Hematopoietic multipotent progenitor cell treated with erythropoietin and hydrocortisone succinate and interleukin-3 and kit ligand, for 6 days (in vitro differentiated cells): ENCODE results near the gene CRTAP.
"Not testable (repeated sequence)": the region's sequence is repeated elsewhere in the genome, so short reads cannot be mapped to it uniquely, and the experiment has no call there.

ENCODE experiments used
- DNase-seq: peaks from one replicate; pipeline ENCODE4 v3.0.0-alpha.2; 2015

Gene CRTAP

DNA sequence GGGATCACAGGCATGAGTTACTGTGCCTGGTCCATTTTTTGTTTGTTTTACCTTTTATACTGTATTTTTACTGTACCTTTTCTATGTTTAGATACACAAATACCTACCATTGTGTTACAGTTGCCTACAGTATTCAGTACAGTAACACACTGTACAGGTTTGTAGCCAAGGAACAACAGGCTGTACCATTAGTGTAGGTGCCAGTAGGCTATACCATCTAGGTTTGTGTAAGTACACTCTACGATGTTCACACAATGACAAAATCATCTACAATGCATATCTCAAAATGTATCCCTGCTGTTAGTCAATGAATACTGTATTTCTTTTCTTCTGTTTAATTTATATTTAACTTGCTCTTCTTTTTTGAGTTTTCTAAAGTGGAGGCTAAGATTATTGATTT lies 67.8 kb downstream of the CRTAP start:
- DNase-seq, result not testable (repeated sequence)

DNA sequence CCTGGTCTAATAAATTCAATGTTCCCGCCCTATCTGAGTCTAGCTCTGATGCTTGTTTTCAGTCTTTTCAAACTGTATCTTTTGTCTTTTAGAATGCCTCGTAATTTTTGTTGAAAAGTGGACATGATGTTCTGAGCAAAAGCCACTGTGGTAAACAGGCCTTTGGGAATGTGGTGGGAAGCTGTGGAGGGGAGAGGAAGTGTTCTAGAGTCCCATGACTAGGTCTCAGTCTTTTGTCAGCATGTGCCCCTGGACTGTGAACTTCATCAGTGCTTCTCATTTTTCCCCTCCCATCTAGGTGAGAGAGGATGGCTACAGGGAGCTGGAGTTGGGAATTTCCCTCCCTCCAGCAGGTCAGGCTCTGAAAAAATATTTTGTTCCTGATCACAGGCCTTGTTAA lies 71.0 kb downstream of the CRTAP start:
- no peak for DNase-seq

- no peak for DNase-seq
Observed at GRCh38 chr3:33186524-33187367, 72.9 kb downstream of the CRTAP start.

- DNase-seq, result no peak
Observed at GRCh38 chr3:33187368-33187634, 73.5 kb downstream of the CRTAP start.

DNA sequence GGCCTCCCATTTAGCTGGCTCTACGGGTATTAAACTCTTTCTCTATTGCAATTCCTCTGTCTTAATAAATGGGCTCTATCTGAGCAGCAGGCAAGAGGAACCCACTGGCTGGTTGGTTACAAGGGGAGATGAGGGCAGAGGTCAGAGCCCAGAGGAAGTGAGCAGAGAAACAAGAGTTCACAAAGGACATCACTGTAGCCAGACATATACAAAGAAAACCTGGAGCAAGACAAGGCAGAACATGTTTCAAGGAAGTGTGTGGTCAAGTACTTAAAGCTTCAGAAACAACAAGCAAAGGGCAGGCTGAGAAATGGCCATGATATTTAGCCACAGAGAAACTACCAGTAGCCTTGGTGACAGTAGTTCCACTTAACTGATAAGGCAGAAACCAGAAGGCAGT lies 80.5 kb downstream of the CRTAP start:
- no peak for DNase-seq

DNA sequence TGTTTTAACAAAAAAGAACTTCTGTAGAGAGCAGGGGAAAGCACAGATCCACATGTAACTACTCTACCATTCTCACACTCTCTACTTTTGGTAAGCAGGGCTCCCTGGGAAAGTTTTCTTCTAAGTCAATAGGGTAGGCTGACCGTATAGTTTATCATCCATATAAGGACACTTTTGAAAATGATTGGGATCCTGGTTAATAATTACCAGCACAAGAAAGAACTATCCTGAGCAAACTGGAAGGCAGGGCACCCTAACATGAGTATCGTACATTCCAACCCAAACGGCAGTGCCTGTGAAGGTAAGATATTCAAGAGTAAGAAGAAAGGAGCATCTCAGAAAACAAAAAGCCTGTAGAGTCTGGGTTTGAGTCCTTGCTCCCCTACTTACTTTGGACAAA lies 82.7 kb downstream of the CRTAP start:
- DNase-seq, result no peak
